Neural cell (in vitro differentiated cells): ENCODE data around the gene JDP2. TPM values are rescaled to one million over a fixed set of nuclear protein-coding genes. Genes with fewer than 3 reads are reported as not detected.

Experiments
- H2AFZ ChIP-seq: fragments of 200-600, 300-800 bp; sonication (generic), shearing (Covaris generic); 2 replicates; pipeline ENCODE4 v1.6.0; 2014; ENCODE audit warnings: low read depth, mild to moderate bottlenecking, antibody characterized with exemption, low read length, moderate library complexity
- H3F3A ChIP-seq: fragments of 200-600 bp; shearing (Covaris generic); 2 replicates; pipeline ENCODE4 v1.6.1; 2016; ENCODE audit warnings: mild to moderate bottlenecking, moderate library complexity, mixed read lengths, antibody characterized with exemption, low read length; ENCODE audit not compliant: insufficient read depth, poor library complexity, severe bottlenecking
- H3K27ac ChIP-seq: fragments of 200-600, 300-800 bp; sonication (generic), shearing (Covaris generic); 2 replicates; pipeline ENCODE4 v1.5.1; 2014; ENCODE audit warnings: mild to moderate bottlenecking, low read length, moderate library complexity
- H3K27me3 ChIP-seq: fragments of 300-800, 200-600 bp; sonication (generic), shearing (Covaris generic); 2 replicates; pipeline ENCODE4 v1.6.0; 2014; ENCODE audit warnings: mild to moderate bottlenecking, low read depth, low read length, moderate library complexity; ENCODE audit not compliant: insufficient read depth
- H3K36me3 ChIP-seq: fragments of 300-800, 200-600 bp; sonication (generic), shearing (Covaris generic); 2 replicates; pipeline ENCODE4 v1.5.1; 2014; ENCODE audit warnings: mild to moderate bottlenecking, antibody characterized with exemption, low read length, moderate library complexity; ENCODE audit not compliant: insufficient read depth
- H3K4me2 ChIP-seq: fragments of 300-800, 200-600 bp; sonication (generic), shearing (Covaris generic); 2 replicates; pipeline ENCODE4 v1.6.0; 2014; ENCODE audit warnings: mild to moderate bottlenecking, low read length
- H3K4me3 ChIP-seq: fragments of 300-800, 200-600 bp; sonication (generic), shearing (Covaris generic); 2 replicates; pipeline ENCODE4 v1.5.1; 2014; ENCODE audit warnings: mild to moderate bottlenecking, low read length, moderate library complexity
- H3K79me2 ChIP-seq: fragments of 200-600 bp; shearing (Covaris generic); replicated peaks from 2 replicates; pipeline ENCODE4 v1.6.0; 2014; ENCODE audit warnings: mild to moderate bottlenecking, low read length, moderate library complexity; ENCODE audit not compliant: insufficient read depth
- H3K9ac ChIP-seq: fragments of 300-800, 200-600 bp; sonication (generic), shearing (Covaris generic); 2 replicates; pipeline ENCODE4 v1.6.1; 2016; ENCODE audit warnings: mild to moderate bottlenecking, low read length, mixed read lengths
- H3K9me2 ChIP-seq: fragments of 200-600 bp; shearing (Covaris generic); 2 replicates; pipeline ENCODE4 v1.6.1; 2016; ENCODE audit warnings: mild to moderate bottlenecking, low read length, mixed read lengths; ENCODE audit not compliant: insufficient read depth
- H3K9me3 ChIP-seq: fragments of 200-600, 300-800 bp; sonication (generic), shearing (Covaris generic); 2 replicates; pipeline ENCODE4 v1.6.1; 2016; ENCODE audit warnings: mild to moderate bottlenecking, mixed run types, low read length, moderate library complexity, mixed read lengths
- H4K20me1 ChIP-seq: fragments of 200-600 bp; shearing (Covaris generic); 2 replicates; pipeline ENCODE4 v1.6.1; 2016; ENCODE audit warnings: mild to moderate bottlenecking, mixed run types; ENCODE audit not compliant: insufficient read depth
- EP300 ChIP-seq: fragments of 450-650 bp; conservative IDR thresholded peaks from 2 replicates; pipeline ENCODE4 v1.6.1; 2014; ENCODE audit warnings: antibody characterized with exemption, mild to moderate bottlenecking, moderate library complexity; ENCODE audit not compliant: poor library complexity, severe bottlenecking
- EZH2 ChIP-seq: fragments of 200-600, 300-800 bp; shearing (Covaris generic), sonication (generic); IDR thresholded peaks from 2 replicates; pipeline ENCODE4 v1.6.1; 2014; ENCODE audit warnings: antibody characterized with exemption, low read length, borderline replicate concordance, mild to moderate bottlenecking; ENCODE audit not compliant: insufficient read depth, poor library complexity, severe bottlenecking
- MXI1 ChIP-seq: fragments of 450-650 bp; conservative IDR thresholded peaks from 2 replicates; pipeline ENCODE4 v1.6.1; 2014; ENCODE audit warnings: antibody characterized with exemption, mild to moderate bottlenecking; ENCODE audit not compliant: poor library complexity, severe bottlenecking
- POLR2AphosphoS5 ChIP-seq: IDR thresholded peaks from 2 replicates; pipeline ENCODE4 v1.6.1; 2012
- RAD21 ChIP-seq: fragments of 450-650 bp; conservative IDR thresholded peaks from 2 replicates; pipeline ENCODE4 v1.6.1; 2014; ENCODE audit warnings: antibody characterized with exemption, mild to moderate bottlenecking, moderate library complexity
- SMC3 ChIP-seq: fragments of 450-650 bp; conservative IDR thresholded peaks from 2 replicates; pipeline ENCODE4 v1.6.1; 2014; ENCODE audit warnings: antibody characterized with exemption, mild to moderate bottlenecking, moderate library complexity; ENCODE audit not compliant: poor library complexity
- TAF1 ChIP-seq: IDR thresholded peaks from 2 replicates; pipeline ENCODE4 v1.6.1; 2012; ENCODE audit warnings: low read depth
- polyA plus RNA-seq: library from polyadenylated mRNA; depleted of rRNA; stranded (reverse); fragments of >200 nt; gene quantifications from 2 replicates; pipeline ENCODE4 v1.2.3, GENCODE V29; 2014
- TF ChIP-seq, protein P1 (sequence below): fragments of 450-650 bp; IDR thresholded peaks from 2 replicates; pipeline ENCODE4 v1.5.1; 2014; ENCODE audit warnings: antibody characterized with exemption, mild to moderate bottlenecking, moderate library complexity; ENCODE audit not compliant: poor library complexity, severe bottlenecking
- TF ChIP-seq, protein P2 (sequence below): IDR thresholded peaks from 2 replicates; pipeline ENCODE4 v1.6.1; 2012; ENCODE audit warnings: borderline replicate concordance

Gene JDP2
- polyA plus RNA-seq, 1 donor from 2014 or later: 20.3 TPM

- no peak for TF ChIP-seq SMC3
- TF ChIP-seq POLR2AphosphoS5: no peak
- no peak for TF ChIP-seq EZH2
- no peak for TF ChIP-seq RAD21
- no peak for TF ChIP-seq MXI1
- TF ChIP-seq, protein P1, sequence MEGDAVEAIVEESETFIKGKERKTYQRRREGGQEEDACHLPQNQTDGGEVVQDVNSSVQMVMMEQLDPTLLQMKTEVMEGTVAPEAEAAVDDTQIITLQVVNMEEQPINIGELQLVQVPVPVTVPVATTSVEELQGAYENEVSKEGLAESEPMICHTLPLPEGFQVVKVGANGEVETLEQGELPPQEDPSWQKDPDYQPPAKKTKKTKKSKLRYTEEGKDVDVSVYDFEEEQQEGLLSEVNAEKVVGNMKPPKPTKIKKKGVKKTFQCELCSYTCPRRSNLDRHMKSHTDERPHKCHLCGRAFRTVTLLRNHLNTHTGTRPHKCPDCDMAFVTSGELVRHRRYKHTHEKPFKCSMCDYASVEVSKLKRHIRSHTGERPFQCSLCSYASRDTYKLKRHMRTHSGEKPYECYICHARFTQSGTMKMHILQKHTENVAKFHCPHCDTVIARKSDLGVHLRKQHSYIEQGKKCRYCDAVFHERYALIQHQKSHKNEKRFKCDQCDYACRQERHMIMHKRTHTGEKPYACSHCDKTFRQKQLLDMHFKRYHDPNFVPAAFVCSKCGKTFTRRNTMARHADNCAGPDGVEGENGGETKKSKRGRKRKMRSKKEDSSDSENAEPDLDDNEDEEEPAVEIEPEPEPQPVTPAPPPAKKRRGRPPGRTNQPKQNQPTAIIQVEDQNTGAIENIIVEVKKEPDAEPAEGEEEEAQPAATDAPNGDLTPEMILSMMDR: no peak
- TF ChIP-seq, protein P2, sequence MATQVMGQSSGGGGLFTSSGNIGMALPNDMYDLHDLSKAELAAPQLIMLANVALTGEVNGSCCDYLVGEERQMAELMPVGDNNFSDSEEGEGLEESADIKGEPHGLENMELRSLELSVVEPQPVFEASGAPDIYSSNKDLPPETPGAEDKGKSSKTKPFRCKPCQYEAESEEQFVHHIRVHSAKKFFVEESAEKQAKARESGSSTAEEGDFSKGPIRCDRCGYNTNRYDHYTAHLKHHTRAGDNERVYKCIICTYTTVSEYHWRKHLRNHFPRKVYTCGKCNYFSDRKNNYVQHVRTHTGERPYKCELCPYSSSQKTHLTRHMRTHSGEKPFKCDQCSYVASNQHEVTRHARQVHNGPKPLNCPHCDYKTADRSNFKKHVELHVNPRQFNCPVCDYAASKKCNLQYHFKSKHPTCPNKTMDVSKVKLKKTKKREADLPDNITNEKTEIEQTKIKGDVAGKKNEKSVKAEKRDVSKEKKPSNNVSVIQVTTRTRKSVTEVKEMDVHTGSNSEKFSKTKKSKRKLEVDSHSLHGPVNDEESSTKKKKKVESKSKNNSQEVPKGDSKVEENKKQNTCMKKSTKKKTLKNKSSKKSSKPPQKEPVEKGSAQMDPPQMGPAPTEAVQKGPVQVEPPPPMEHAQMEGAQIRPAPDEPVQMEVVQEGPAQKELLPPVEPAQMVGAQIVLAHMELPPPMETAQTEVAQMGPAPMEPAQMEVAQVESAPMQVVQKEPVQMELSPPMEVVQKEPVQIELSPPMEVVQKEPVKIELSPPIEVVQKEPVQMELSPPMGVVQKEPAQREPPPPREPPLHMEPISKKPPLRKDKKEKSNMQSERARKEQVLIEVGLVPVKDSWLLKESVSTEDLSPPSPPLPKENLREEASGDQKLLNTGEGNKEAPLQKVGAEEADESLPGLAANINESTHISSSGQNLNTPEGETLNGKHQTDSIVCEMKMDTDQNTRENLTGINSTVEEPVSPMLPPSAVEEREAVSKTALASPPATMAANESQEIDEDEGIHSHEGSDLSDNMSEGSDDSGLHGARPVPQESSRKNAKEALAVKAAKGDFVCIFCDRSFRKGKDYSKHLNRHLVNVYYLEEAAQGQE: no peak
- no peak for TF ChIP-seq TAF1
- TF ChIP-seq EP300: no peak
- H3K9me2 ChIP-seq: no peaks in the 10 kb centered on the region
- no peak overlapping the region for H3K9ac ChIP-seq
- H3K79me2 ChIP-seq: no peaks in the 10 kb centered on the region
- H3K4me3 ChIP-seq: no peak overlapping the region
- no peak overlapping the region for H3K4me2 ChIP-seq
- H4K20me1 ChIP-seq: no peaks in the 10 kb centered on the region
- no peaks in the 10 kb centered on the region for H3K36me3 ChIP-seq
- no peaks in the 10 kb centered on the region for H3K9me3 ChIP-seq
- H2AFZ ChIP-seq: no peak overlapping the region
- no peak overlapping the region for H3K27ac ChIP-seq
- no peaks in the 10 kb centered on the region for H3F3A ChIP-seq
- H3K27me3 ChIP-seq: no peaks in the 10 kb centered on the region
Measured at GRCh38 chr14:75404847-75405246, 23.0 kb upstream of the JDP2 start.

GRCh38 chr14:75406102-75406501, 21.7 kb upstream of the JDP2 start:
- H2AFZ ChIP-seq: no peak overlapping the region

More at GRCh38 chr14:75406102-75406501, 21.7 kb upstream of the JDP2 start:
- H3K27me3 ChIP-seq: no peaks in the 10 kb centered on the region
- TF ChIP-seq, protein P2: no peak
- TF ChIP-seq TAF1 (no peak), RAD21 (no peak), SMC3 (no peak), EP300 (no peak), POLR2AphosphoS5 (no peak), EZH2 (no peak), MXI1 (no peak)
- TF ChIP-seq, protein P1: no peak
- no peak overlapping the region for H3K27ac ChIP-seq
- no peaks in the 10 kb centered on the region for H4K20me1 ChIP-seq
- H3K36me3 ChIP-seq: no peaks in the 10 kb centered on the region
- H3K9me2 ChIP-seq: no peaks in the 10 kb centered on the region
- H3K9ac ChIP-seq: no peak overlapping the region
- no peaks in the 10 kb centered on the region for H3K79me2 ChIP-seq
- no peak overlapping the region for H3K4me3 ChIP-seq
- peaks cover 3% of the 10 kb centered on the region for H3F3A ChIP-seq
- no peak overlapping the region for H3K4me2 ChIP-seq
- H3K9me3 ChIP-seq: no peaks in the 10 kb centered on the region
